ENCODE measurements around the gene POU6F2.
"Not testable (repeated sequence)": the region's sequence is repeated elsewhere in the genome, so short reads cannot be mapped to it uniquely, and the experiment has no call there.

Gene POU6F2

DNA sequence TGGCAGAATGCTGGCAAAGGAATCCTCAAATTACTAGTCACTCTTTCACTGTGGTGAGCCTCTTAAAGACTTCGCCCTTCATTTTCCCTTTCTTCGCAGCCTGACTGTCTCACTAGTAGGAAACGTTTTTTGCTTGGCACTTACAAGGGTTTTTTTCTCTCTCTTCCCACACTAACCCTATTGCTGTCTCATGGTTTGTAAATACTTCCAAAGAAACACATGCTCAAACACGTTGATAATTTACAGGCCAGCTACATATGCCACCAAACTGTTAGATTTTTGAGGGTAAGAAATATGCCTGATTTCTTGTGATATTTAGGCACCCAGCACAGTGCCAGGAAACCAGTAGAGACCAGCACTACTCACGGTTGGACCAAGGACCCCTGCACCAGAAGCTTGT is 340.2 kb downstream of the POU6F2 start:
- no peak for DNase-seq

GRCh38 chr7:39321245-39321644 is 343.5 kb downstream of the POU6F2 start:
- DNase-seq, result no peak

DNA sequence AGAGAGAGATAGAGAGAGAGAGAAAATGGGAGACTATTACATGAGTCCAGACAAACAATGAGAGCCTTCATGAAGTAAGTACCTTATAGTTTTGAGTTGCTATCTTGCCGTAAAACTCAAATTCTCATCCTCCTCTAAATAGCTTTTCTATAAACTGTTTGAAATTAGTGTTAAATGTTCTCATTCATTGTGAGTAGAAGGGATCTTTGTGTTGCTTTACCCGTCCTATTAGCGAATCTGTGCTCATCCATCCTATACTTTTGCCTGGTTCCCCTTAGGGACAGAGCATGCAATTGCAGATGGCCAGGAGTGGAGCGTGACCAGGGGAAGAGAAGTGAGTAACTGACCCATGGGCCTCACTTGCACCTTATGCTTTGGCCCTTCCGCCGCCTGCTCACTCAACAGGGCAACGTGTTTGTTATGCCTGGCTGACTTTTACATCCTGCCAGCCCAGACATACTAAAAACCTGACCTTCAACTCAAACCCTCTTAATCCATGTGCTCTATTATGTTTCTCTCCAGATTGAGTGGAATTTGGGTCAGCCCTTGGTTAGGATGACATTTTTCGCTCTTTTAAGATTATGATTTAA is 344.3 kb downstream of the POU6F2 start:
- no peak for DNase-seq

DNA sequence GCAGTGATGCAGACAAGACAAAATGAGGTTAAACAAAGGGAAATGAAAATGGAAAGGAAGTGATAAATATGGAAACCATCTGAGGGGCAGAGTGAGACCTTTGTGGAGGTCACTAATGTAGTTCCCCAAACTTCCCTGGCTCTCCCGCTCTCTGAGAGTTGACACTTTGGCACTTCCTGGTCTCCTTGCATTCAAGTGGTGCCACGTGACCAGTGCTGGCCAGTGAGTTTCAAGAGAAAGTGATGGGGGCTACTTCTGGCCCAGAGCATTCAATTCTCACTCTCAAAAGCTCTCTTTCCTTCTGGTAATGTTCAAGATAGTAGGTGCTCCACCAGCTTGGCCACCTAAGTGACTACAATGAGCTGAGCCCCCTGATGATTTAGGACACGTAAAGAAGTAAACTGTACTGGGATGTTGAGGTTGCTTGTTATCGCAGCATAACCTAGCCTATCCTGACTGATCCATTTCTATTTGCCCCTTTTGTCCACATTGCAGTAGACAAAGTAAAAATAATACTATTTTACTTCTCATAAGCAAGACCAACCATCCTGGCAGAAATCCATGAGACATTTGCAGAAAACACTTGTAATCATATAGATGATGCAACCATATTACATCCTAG is 346.5 kb downstream of the POU6F2 start:
- no peak for DNase-seq

GRCh38 chr7:39331607-39332006 is 353.9 kb downstream of the POU6F2 start:
- not testable (repeated sequence) for DNase-seq

DNA sequence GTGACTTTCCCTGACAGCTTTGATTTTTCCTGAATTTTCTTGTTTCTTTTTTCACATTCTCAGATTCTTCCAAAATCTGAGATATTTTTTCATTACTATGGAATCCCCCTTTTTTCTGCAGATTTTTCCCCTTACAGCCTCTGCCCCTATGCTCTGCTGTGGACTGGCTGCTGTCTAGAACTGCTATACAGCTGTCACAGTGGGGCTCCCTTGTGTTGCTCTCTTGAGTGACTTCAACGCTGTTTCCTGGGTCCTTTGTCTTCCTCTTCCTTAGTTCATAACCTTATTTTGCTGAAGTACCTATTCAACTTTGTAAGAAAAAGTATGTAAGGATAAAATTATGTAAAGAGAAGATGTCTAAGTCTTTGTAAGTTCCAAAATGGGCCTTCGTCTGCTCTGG is 354.4 kb downstream of the POU6F2 start:
- DNase-seq, result no peak

DNA sequence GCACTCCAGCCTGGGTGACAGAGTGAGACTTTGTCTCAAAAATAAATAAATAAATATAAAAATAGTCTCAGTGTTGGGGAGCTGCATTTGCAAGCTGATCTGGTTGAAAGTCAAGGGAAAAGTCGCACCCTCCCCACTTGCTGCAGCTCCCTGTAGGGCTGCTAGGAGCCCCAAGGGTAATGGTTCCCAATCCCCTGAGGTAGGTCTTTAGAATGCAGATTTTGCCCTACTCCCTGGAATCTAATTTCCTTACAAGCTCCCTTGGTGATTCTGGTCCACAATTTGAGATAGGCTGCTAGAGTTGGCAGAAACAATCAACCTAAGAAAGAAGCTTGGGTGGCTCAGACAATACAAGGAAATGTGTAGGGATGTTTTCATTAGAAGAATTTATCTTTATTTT is 356.0 kb downstream of the POU6F2 start:
- no peak for DNase-seq

DNA sequence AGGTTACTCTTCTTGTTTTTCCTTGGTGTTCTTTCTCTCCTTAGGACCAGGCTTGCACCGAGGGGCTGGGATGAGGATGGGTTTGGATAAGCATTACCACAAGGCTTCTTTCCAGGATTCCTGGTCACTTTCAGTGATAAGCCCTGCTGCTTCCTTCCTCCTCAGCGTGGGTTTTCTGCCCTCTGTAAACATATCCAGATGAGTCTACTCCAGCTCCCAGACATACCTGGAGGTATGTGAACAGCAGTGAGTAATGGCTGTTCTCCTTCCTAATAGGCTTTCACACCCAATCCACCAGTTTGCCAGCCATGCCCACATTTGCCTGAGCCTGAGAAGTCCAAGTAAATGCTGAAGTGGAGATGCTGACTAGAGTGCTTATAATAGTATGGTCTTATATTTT is 358.7 kb downstream of the POU6F2 start:
- DNase-seq, result no peak

GRCh38 chr7:39338716-39339115 is 361.0 kb downstream of the POU6F2 start:
- DNase-seq, result no peak

- no peak for DNase-seq
Measured at GRCh38 chr7:39339591-39339990, 361.9 kb downstream of the POU6F2 start.

DNA sequence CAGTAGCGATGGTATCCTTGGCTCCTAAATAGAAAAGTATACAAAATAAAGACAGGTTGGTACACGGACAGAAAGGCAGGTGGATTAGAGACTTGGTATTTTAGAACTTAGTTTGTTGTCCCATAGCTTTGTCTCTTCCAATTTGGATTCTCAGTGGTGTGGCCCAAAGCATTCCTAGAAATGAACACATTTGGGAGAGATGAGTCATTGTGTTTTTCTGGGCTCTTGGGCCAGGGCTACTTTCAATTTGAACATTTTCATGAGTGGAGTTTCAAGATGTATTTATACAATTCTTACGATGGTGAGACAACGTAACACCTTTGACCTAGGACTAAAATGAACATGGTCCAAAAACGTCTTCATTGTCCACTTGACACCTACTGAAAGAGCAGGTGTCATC is 363.4 kb downstream of the POU6F2 start:
- DNase-seq, result no peak

DNA sequence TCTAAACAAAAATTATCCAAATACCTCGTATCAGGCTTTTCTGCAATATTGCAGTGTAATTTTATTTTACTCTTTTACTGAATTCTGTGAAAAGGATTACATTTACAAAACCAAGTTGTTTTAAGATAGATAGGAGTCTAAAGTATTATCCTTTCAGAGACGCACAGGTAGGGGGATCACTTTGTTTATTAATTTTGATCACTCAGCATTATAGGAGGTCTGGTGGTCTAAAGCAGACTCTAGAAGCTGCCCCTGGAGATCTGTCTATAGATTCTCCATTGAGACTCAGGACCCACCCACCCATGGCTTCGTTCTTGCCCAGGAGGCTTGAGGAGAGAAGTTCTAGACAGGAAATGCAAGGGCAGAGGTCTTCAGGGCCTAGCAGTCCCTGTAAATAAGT is 365.1 kb downstream of the POU6F2 start:
- DNase-seq, result no peak

DNA sequence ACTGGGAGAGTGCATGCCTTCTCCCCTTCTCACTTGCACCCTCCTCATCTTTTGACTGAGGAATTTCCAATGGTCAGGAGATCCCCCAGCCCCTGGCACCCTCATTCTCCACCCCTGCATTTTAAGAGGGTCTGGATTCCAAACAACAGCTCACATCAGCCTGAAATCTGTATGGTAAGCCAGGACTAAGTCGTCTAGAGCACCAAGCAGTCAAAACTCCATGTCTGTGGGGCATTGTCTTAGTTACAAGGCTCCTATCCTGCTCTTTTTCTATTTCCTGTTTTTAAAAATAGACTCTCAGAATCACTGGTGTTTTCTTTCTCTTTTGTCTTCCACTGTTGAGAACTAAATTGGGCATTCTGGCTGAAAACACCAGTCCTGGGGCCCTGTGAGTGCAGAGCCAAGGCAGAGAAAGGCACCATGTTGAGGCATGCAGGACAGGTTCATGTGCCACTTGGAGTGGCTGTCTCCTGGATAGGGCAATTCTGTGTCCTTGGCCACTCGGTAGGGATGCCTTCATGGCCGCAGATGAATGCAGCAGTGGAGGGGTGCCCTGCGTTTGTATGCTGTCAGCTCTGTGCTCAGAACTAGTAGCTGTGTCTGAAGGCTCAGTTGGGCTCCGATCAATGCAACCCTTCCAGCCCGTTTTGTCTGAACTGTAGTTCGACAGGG is 371.9 kb downstream of the POU6F2 start:
- DNase-seq, result no peak

DNA sequence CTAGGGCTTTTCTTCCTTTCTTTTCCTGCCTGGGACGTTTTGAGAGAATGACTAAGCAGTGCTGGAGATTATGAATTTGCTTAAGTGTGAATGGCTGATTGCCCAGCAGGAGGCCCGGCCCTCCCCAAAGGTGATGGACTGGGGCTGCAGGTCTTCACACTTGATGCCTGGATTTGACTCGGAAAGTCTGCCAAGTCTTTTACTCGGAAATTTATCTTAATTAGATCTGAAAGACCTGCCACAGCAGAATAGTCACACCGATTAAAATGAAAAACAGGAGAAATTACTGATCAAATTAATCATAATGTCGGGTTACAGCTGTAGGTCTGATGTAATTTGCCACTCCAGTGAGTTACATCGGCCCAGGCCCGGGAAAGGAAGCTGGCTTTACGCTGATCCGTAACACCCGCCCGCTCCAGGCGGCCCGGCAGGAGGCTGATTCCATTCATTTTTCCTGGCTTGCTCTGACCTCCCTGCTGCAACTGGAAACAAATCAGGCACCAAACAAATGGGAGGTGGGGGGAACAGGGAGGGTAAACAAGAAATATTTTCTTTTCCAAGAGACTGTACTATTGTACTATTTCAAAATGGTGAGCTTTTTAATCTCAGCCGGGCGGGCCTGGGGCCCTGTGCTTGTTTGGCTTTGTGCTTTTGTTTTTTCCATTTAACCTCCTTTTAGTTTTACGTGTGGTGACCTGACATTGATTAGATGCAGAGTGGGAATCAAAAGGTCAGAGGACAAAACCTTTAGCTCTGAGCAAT is 376.1 kb downstream of the POU6F2 start:
- no peak for DNase-seq

GRCh38 chr7:39355664-39356063 is 378.0 kb downstream of the POU6F2 start:
- no peak for DNase-seq

DNA sequence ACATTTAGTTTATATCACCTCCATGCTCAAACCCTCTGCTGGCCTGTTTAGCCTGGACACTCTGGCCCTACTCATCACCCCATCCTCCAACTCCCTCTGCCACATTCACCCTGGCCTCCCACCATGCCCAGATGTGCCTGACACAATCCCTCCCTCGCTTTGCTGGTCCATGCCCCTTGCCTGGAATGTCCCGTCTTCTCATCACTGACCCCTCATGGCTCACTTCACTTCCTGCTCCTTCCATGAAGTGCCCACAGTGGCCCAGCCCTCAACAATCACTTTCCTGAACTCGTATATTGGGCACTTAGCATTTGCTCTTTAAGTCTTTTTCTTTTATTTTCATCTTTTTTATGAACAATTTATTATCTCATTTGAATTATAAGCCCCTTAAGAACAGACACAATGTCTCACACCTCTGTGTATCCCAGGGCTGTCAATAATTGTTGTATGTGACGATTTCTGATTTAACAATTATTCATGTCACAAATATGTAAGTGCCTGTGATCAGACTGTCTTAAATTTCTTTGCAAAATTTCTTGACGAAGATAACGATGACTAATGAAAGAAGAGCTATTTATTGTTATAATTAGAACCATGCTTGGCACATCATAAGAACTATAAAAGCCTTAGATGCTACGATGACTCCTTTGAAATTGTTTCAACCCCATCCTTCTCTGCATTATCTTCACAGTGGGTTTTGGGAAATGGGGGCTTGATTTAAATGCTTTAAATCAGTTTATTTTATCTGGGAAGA is 378.6 kb downstream of the POU6F2 start:
- no peak for DNase-seq

- no peak for DNase-seq
Measured at GRCh38 chr7:39357648-39358047, 379.9 kb downstream of the POU6F2 start.

- DNase-seq, result no peak
Measured at GRCh38 chr7:39360038-39360437, 382.3 kb downstream of the POU6F2 start.

DNA sequence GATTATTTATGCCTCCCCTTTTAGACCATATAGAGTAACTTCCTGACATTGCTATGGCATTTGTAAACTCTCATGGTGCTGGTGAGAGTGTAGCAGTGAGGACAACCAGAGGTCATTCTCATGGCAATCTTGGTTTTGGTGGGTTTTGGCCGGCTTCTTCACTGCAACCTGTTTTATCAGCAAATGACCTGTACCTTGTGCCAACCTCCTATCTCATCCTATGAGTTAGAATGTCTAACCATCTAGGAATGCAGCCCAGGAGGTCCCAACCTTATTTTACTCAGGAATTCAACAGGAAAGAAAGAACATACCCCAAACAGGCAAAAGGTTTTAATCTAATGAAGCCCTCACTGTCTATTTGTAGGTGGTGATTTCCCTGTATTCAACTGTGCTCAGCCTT is 383.1 kb downstream of the POU6F2 start:
- no peak for DNase-seq

- no peak for DNase-seq
Measured at GRCh38 chr7:39365751-39366295, 388.1 kb downstream of the POU6F2 start.

DNA sequence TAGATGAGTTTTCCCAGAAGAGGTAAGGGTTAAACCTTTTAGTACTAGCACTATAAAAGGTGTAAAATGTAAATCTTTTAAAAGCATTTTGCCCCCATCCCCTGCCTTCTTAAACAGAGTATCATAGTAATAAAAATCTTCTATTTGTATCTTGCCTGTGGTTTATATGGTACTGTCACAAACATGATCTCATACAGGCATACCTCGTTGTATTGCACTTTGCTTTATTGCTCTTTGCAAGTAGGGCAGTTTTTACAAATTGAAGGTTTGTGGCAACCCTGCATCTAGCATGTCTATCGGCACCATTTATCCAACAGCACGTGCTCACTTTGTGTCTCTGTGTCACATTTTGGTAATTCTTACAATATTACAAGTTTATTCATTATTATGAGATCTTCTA is 389.7 kb downstream of the POU6F2 start:
- no peak for DNase-seq

DNA sequence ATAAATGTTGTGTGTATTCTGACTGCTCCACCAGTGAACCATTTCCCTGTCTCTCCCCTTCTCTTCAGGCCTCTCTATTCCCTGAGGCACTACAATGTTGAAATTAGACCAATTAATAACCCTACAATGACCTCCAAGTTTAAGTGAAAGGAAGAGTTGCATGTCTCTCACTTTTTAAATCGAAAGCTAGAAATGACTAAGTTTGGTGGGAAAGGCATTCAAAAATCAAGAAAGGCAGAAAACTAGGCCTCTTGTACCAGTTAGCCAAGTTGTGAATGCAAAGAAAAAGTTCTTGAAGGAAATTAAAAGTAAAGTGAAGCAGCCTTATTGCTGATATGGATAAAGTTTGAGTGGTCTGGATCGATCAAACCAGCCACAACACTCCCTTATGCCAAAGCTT is 390.2 kb downstream of the POU6F2 start:
- no peak for DNase-seq

DNA sequence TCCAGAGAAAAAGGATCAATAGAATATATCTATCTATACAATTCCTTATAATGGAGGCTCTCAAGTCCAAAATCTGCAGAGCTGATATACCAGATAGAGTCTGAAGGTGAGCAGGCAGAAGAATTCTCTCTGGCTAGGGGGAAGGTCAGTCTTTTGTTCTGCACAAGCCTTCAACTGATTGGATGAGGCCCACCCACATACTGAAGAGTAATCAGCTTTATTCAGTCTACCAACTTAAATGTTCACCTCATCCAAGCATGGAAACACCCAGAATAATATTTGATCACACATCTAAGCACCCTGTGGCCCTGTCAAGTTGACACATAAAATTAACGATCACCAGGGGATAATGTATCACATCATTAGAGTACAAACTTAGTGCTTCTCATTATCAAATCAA is 394.7 kb downstream of the POU6F2 start:
- DNase-seq, result no peak
